Activated CD8-positive, alpha-beta T cell treated with anti-CD3 and anti-CD28 coated beads, Interleukin-2, amount 10 ng/mL, durations not matched to agents 7 days and 5 days (primary cell): ENCODE results near the gene PFKP. TPM values are rescaled to one million over a fixed set of nuclear protein-coding genes. Genes with fewer than 3 reads are reported as not detected.
"Not testable (repeated sequence)": the region's sequence is repeated elsewhere in the genome, so short reads cannot be mapped to it uniquely, and the experiment has no call there.

Experiments used
- ATAC-seq: fragments of 150-1000 bp; cut with Tn5 transposase; one replicate; pipeline ENCODE4 v1.10.0; 2021; ENCODE audit warnings: moderate library complexity
- CTCF ChIA-PET: fragments of 350-600 bp; sonication (Branson Sonifier 250); formaldehyde crosslinking; loops from one replicate; lab custom pipeline; 2021; ENCODE audit warnings: antibody characterized with exemption; lab: Charles Lee
- POLR2A ChIA-PET: fragments of 350-600 bp; sonication (Branson Sonifier 250); formaldehyde crosslinking; loops from one replicate; lab custom pipeline; 2021; ENCODE audit warnings: antibody characterized with exemption; lab: Charles Lee
- DNase-seq: peaks from one replicate; pipeline ENCODE4 v3.0.0-alpha.2; 2020
- H3K27ac Mint-ChIP-seq: one replicate; pipeline ENCODE4 v1.8.0; 2021; ENCODE audit warnings: mild to moderate bottlenecking, mixed read lengths
- H3K27me3 Mint-ChIP-seq: one replicate; pipeline ENCODE4 v1.8.0; 2021; ENCODE audit warnings: low read depth, mixed read lengths
- H3K36me3 Mint-ChIP-seq: one replicate; pipeline ENCODE4 v1.8.0; 2021; ENCODE audit warnings: low read depth, mixed read lengths
- H3K4me1 Mint-ChIP-seq: one replicate; pipeline ENCODE4 v1.8.0; 2021; ENCODE audit warnings: low read depth, mixed read lengths
- H3K4me3 Mint-ChIP-seq: one replicate; pipeline ENCODE4 v1.8.0; 2021; ENCODE audit warnings: mild to moderate bottlenecking, mixed read lengths
- H3K9me3 Mint-ChIP-seq: one replicate; pipeline ENCODE4 v1.8.0; 2022; ENCODE audit warnings: mixed read lengths; ENCODE audit not compliant: insufficient read depth
- total RNA-seq, 2 experiments: library from RNA; stranded (reverse); gene quantifications; one replicate each; pipeline ENCODE4 v1.2.3, GENCODE V29; 2021

PFKP gene
- total RNA-seq, 2 experiments from 2014 or later = 220 to 233 TPM

DNA sequence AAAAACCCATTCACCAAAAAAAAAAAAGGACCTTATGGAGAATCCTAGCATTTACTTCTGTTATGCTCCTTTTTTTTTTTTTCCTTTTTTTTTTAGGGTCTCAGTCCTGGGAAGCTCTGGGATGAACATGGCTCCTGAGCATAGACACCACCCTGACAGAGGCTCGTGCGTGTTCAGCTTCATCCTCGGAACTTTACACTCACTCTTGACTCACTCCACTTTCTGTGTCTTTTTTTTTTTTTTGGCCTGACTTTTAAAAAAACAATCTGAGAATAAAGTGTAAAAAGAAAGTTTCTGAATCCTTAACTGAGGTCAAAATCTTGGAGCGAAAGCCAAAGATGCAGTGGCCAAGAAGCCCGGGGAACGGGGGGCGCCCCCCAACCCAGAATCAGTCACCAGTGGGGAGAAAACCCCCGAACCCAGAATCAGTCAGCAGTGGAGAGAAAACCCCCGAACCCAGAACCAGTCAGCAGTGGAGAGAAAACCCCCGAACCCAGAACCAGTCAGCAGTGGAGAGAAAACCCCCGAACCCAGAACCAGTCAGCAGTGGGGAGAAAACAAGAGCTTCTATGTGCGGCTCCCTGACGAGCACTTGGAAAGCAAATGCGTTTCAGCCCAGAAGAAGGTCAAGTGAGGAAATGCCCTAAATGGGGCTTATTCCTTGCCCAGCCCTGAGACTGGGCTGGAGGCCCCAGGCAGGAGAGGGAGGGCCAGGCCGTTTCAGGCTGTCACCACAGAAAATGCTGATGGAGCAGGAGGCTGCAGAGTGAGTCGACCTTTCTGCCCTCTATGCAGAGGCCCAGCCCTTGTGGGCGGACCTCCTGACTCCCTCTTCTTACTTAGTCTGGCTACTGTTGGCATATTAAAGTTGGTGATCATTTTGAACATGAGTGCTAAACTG is 19.0 kb upstream of the PFKP start:
- ChIA-PET POLR2A (no interaction called here), CTCF (no interaction called here)
- H3K27me3 Mint-ChIP-seq = peaks cover 11% of the 10 kb centered on the region
- ATAC-seq = no peak
- H3K27ac Mint-ChIP-seq = no peak overlapping the region
- H3K4me3 Mint-ChIP-seq = no peak overlapping the region
- H3K9me3 Mint-ChIP-seq = no peaks in the 10 kb centered on the region
- DNase-seq = no peak
- H3K36me3 Mint-ChIP-seq = no peaks in the 10 kb centered on the region
- no peaks in the 10 kb centered on the region for H3K4me1 Mint-ChIP-seq

DNA sequence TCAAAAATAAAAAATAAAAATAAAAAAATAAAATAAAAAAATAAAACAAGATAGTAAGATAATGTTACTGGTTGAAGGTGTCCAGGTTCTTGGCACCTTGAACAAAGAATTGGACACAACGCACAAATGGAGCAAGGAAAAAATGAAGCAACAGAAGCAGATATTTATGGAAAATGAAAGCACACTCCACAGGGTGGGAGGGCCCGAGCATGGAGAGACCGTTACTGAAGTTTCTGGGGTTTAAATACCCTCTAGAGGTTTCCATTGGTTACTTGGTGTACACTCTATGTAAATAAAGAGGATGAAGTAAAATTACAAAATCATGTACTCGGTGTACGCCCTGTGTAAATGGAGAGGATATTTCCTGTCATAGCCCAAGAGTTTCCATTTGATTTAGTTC is 15.7 kb upstream of the PFKP start:
- Mint-ChIP-seq H3K27ac (no peak overlapping the region), H3K27me3 (peaks cover 22% of the 10 kb centered on the region), H3K4me1 (no peaks in the 10 kb centered on the region), H3K36me3 (no peaks in the 10 kb centered on the region), H3K9me3 (no peaks in the 10 kb centered on the region), H3K4me3 (no peak overlapping the region)
- POLR2A ChIA-PET = no interaction called here
- ATAC-seq = no peak
- no peak for DNase-seq
- CTCF ChIA-PET = no interaction called here

DNA sequence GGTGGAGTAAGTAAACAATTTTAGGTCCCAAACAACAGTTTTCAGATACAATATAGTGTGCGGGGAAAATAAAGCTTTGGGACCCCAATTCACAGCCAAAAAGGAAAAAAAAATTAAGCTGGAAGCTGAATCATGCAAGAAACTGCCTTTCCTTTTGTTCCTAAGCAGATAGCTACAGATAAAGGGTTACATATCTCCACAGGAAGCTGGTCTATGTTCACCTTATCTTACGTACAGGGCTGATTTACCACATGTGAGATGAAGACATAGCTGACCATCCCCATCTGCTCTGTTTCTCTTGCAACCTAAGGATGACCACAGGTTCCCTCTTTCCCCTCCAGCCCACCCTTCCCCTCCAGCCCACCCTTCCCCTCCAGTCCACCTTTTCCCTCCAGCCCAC is 14.2 kb upstream of the PFKP start:
- no peak for ATAC-seq

DNA sequence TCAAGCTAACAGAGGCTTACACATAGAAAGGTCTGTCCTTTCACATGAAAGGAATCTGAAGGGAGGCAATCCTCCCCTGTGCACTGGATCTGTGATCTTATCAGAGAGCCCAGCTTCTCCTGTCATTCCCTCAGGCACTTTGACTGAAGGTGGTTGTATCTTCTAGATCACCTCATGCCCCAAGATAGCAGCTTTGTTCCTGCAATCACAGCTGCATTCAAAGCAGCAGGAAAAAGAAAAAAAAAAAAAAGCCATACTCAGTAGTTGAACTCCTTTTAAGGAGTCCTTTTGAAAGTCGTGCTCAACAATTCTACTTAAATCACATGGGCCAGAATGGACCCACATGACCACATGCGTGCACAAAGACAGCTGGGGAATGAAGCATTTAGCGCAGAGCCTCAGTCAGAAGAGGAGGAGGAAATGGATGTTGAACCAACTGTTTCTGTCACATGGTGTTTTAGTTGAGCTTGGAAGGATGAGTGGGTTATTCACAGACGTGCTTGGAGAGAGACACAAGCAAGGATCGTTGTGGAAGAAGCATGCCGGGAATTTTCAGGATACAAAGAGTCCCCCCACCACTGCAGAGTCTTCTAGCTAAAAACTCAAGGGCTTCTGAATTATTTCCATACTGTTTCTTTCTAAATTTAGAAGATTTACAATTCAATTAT is 13.0 kb upstream of the PFKP start:
- CTCF ChIA-PET = interaction anchor here (1.1 to 1.2 kb wide), 2 partner anchors 10 to 11 kb away, joined by 4 to 5 read pairs; no protein-coding TSS in a partner anchor
- ATAC-seq (no peak), DNase-seq (no peak)
- no peak overlapping the region for H3K4me3 Mint-ChIP-seq
- H3K27me3 Mint-ChIP-seq = peaks cover 30% of the 10 kb centered on the region
- H3K36me3 Mint-ChIP-seq = no peaks in the 10 kb centered on the region
- POLR2A ChIA-PET = no interaction called here
- H3K4me1 Mint-ChIP-seq = no peaks in the 10 kb centered on the region
- H3K27ac Mint-ChIP-seq = no peak overlapping the region
- no peaks in the 10 kb centered on the region for H3K9me3 Mint-ChIP-seq

More for the DNA sequence above, 14.2 kb upstream of the PFKP start:
- peaks cover 30% of the 10 kb centered on the region for H3K27me3 Mint-ChIP-seq
- H3K27ac Mint-ChIP-seq = no peak overlapping the region
- H3K36me3 Mint-ChIP-seq = no peaks in the 10 kb centered on the region
- H3K4me1 Mint-ChIP-seq = no peaks in the 10 kb centered on the region
- no peak for DNase-seq
- no peak overlapping the region for H3K4me3 Mint-ChIP-seq
- CTCF ChIA-PET = interaction anchor here (0.9 to 1.2 kb wide), 2 partner anchors 9 to 10 kb away, joined by 3 to 5 read pairs; no protein-coding TSS in a partner anchor
- POLR2A ChIA-PET = no interaction called here
- no peaks in the 10 kb centered on the region for H3K9me3 Mint-ChIP-seq

GRCh38 chr10:3054851-3055199 is 12.5 kb upstream of the PFKP start:
- Mint-ChIP-seq H3K27me3 (peaks cover 29% of the 10 kb centered on the region), H3K4me3 (no peak overlapping the region), H3K9me3 (no peaks in the 10 kb centered on the region), H3K27ac (no peak overlapping the region), H3K4me1 (no peaks in the 10 kb centered on the region), H3K36me3 (no peaks in the 10 kb centered on the region)
- DNase-seq (no peak), ATAC-seq (no peak)
- ChIA-PET CTCF (interaction anchor here (1.1 kb wide), 1 partner anchor 12 kb away, joined by 4 read pairs; no protein-coding TSS in a partner anchor), POLR2A (no interaction called here)

- no peaks in the 10 kb centered on the region for H3K4me1 Mint-ChIP-seq
These were observed 10.9 kb upstream of the PFKP start for GRCh38 chr10:3056280-3057037.

DNA sequence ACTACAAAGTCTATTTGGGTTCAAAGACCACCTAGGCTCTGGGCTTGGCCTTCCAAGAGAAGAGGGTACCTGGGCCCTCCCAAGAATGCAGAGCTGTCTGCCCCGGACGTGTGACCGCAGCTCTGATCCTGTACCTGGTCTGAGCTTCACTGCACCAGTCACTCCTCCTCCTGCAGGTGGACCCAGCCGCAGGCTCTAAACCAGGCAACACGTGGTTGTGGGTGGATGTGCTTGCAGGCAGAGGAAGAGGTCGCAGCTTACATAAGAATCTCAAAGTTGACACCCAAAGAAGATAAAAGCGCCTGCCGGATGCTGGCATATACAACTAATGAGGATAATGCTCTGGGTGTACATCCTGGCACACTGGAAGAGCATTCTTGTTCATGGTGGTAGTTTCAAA is 9.4 kb upstream of the PFKP start:
- no peaks in the 10 kb centered on the region for H3K36me3 Mint-ChIP-seq
- no peaks in the 10 kb centered on the region for H3K9me3 Mint-ChIP-seq
- POLR2A ChIA-PET = no interaction called here
- peaks cover 21% of the 10 kb centered on the region for H3K27me3 Mint-ChIP-seq
- ATAC-seq = no peak
- no peak overlapping the region for H3K27ac Mint-ChIP-seq
- DNase-seq = no peak
- no peak overlapping the region for H3K4me3 Mint-ChIP-seq
- no peaks in the 10 kb centered on the region for H3K4me1 Mint-ChIP-seq
- CTCF ChIA-PET = no interaction called here

More at GRCh38 chr10:3056280-3057037, 10.9 kb upstream of the PFKP start:
- DNase-seq = no peak
- Mint-ChIP-seq H3K27ac (no peak overlapping the region), H3K4me3 (no peak overlapping the region), H3K27me3 (peaks cover 21% of the 10 kb centered on the region), H3K9me3 (no peaks in the 10 kb centered on the region), H3K36me3 (no peaks in the 10 kb centered on the region)
- ChIA-PET POLR2A (no interaction called here), CTCF (no interaction called here)
- no peak for ATAC-seq

DNA sequence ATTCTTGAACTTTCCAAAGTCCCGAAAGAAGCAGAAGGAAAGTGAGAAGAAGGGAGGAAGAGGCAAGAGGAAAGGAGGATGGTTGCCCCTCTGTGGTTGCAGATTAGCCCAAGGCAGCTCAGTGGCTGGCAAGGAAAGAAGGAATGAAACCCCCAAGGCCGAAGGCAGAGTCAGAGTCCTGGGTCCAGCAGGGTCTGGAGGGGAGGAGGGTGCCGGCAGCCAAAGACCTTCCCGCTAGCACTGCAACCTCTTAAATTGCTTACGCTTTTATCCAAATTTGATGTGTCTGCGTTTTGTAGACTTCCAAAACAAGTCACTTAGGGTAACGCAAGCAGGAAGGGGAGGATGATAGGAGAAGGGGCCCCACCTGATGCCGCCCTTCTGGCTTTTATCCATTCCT is 7.4 kb upstream of the PFKP start:
- Mint-ChIP-seq H3K27ac (no peak overlapping the region), H3K4me3 (no peak overlapping the region), H3K36me3 (no peaks in the 10 kb centered on the region), H3K4me1 (no peaks in the 10 kb centered on the region), H3K9me3 (no peaks in the 10 kb centered on the region), H3K27me3 (peaks cover 14% of the 10 kb centered on the region)
- DNase-seq = no peak
- no peak for ATAC-seq
- ChIA-PET CTCF (no interaction called here), POLR2A (no interaction called here)

DNA sequence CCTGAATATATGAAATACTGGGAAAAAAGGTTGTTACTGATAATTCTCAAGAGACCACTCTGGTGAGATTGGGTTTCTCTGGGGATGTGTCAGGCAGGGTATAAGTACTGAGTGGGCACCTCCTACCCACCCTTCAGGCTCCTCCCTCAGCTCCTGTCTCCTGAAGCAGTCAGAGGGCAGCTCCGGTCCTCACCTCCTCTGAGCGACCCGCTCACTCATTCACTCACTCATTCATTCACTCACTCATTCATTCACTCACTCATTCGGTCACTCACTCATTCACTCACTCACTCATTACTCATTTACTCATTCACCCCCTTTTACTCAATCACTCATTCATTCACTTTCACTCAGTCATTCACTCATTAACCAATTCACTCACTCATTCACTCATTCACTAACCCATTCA is 6.9 kb upstream of the PFKP start:
- Mint-ChIP-seq H3K36me3 (no peaks in the 10 kb centered on the region), H3K27ac (no peak overlapping the region), H3K4me3 (no peak overlapping the region), H3K4me1 (no peaks in the 10 kb centered on the region), H3K9me3 (no peaks in the 10 kb centered on the region), H3K27me3 (peaks cover 14% of the 10 kb centered on the region)
- ChIA-PET CTCF (no interaction called here), POLR2A (no interaction called here)
- DNase-seq (no peak), ATAC-seq (peak; percentile 43)

- H3K4me3 Mint-ChIP-seq, H3K9me3 Mint-ChIP-seq, H3K27ac Mint-ChIP-seq, CTCF ChIA-PET, H3K4me1 Mint-ChIP-seq, H3K36me3 Mint-ChIP-seq, ATAC-seq, DNase-seq, POLR2A ChIA-PET: not testable (repeated sequence)
- H3K27me3 Mint-ChIP-seq = peaks cover 18% of the 10 kb centered on the region
These were observed 5.9 kb upstream of the PFKP start for GRCh38 chr10:3061323-3061898.

DNA sequence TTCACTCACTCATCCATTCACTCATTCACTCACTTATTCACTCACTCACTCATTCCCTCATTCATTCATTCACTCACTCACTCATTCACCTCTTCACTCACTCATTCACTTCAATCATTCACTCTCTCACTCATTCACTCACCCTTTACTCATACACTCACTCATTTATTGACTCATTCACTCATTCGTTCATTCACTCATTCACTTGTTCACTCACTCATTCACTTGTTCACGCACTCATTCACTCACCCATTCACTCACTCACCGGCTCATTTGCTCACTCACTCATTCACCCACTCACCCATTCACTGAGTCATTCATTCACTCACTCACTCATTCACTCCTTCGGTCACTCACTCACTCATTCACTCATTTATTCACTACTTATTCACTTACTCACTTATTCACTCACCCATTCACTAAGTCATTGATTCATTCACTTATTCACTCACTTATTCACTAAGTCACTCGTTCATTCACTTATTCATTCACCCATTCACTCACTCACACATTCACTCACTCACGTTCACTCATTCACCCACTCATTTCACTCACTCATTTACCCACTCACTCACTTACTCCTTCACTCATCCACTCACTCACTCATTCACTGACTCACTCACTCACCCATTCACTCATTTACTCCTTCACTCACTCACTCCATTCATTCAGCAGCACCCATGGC is 4.7 kb upstream of the PFKP start:
- Mint-ChIP-seq H3K36me3 (no peaks in the 10 kb centered on the region), H3K9me3 (no peaks in the 10 kb centered on the region), H3K4me1 (no peaks in the 10 kb centered on the region), H3K4me3 (no peak overlapping the region), H3K27ac (no peak overlapping the region), H3K27me3 (peaks cover 12% of the 10 kb centered on the region)
- ChIA-PET CTCF (no interaction called here), POLR2A (no interaction called here)
- ATAC-seq (no peak), DNase-seq (no peak)
